NCI-H748 (cell line): ENCODE results near the gene TULP4.

ENCODE experiments used
- DNase-seq: peaks from one replicate; lab custom pipeline; 2025; ENCODE audit not compliant: unreplicated experiment; lab: John Stamatoyannopoulos, UW

Gene TULP4

GRCh38 chr6:158416883-158417759, 104.9 kb downstream of the TULP4 start:
- DNase-seq, result no peak

DNA sequence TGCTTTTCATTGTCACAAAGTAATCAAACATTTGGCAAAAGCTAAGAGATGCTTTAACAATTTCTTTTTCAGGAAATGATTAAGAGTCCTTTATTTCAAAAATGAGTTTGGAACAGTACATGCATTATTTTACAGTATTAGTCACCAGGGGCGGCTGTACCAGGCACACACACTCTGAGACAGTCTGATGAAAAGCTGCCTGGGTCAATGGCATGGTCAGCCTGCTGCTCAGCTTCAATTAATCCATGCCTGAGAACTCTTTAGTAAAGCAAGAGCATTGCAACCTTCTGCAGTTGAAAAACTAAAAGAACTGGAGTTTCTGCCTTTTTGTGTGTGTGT, 105.5 kb downstream of the TULP4 start:
- no peak for DNase-seq

DNA sequence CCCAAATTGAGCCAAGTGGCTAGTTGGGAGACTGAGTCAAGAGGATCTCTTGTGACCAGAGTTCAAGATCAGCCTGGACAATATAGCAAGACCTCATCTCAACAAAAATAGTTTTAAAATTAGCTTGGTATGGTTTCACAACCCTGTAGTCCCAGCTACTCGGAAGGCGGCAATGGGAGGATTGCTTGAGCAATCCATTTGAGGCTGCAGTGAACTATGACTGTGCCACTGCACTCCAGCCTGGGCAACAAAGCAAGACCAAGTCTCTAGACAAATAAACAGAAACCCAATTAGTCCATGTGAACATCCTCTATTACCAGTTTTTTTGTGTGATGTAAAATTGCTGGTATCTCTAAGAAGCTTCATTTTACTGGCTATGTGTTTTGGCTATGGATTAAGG, 106.2 kb downstream of the TULP4 start:
- DNase-seq, result no peak

GRCh38 chr6:158419339-158419909, 107.2 kb downstream of the TULP4 start:
- DNase-seq, result no peak

GRCh38 chr6:158421381-158421780, 109.1 kb downstream of the TULP4 start:
- DNase-seq, result no peak

DNA sequence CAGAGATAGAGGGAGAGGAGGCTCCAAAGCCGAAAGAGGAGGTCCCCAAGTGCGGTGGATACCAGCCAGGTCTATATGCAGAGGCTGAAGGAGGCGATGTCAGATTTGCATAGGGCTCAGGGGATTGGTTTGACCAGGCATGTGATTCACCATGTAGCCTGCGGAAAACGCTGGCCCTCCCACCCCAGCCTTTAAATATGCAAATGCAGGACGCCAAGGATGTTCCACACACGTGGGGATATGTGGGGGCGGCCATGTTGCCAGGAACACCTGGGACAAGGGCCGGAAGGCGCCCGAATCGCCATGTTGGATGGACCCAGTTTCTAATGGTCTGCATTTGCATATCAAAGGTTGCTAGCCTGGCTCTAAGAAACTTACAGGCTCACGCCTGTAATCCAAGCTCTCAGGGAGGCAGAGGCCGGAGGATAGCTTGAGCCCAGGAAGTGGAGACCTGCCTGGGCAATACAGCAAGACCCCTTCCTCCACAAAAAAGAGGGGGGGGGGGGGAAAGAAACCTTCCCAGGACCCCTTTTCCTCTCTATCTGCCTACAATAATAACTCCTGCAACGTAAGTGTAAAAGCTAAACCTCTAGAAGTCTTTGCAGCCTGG, 110.5 kb downstream of the TULP4 start:
- DNase-seq, result no peak

- DNase-seq, result no peak
These were observed 118.8 kb downstream of the TULP4 start for GRCh38 chr6:158431036-158431435.

GRCh38 chr6:158431560-158431959, 119.3 kb downstream of the TULP4 start:
- DNase-seq, result no peak

DNA sequence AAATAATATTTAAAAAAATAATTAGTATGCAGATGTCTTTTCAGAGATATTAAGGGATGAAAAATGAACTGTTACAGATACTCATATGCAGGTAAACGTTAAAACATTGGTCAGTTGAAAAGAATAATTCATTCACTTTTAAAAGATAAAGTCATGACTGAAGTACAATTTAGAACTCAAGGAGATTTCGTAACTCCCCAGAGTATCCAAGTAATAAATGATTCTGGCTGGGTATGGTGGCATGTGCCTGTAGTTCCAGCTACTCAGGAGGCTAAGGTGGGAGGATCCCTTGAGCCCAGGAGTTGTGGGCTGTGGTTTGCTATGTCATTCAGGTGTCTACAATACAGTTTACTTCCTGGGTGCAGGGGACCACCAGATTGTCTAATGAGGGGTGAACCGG, 125.3 kb downstream of the TULP4 start:
- DNase-seq, result no peak

- no peak for DNase-seq
These were observed 126.0 kb downstream of the TULP4 start for GRCh38 chr6:158438226-158438625.

DNA sequence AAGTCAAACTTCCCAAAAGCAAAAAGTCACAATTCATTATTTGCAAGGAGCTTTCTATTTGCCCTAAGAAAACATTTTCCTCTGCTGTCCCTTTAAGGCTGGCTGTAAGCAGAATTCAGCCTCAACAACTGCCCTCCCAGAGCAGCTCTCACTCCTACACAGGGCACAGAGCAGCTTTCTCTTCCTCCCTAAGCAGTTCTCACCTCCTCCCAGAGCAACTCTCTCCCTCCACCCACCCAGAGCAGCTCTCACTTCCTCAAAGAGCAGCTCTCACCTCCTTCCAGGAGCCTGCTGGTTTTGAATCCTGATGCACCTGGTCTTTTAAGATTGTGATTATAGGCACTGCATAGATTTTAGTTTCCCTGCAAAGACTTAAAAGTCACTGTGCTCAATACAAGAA, 127.0 kb downstream of the TULP4 start:
- DNase-seq, result no peak

GRCh38 chr6:158441716-158442215, 129.5 kb downstream of the TULP4 start:
- no peak for DNase-seq

- no peak for DNase-seq
These were observed 130.0 kb downstream of the TULP4 start for GRCh38 chr6:158442306-158442705.

DNA sequence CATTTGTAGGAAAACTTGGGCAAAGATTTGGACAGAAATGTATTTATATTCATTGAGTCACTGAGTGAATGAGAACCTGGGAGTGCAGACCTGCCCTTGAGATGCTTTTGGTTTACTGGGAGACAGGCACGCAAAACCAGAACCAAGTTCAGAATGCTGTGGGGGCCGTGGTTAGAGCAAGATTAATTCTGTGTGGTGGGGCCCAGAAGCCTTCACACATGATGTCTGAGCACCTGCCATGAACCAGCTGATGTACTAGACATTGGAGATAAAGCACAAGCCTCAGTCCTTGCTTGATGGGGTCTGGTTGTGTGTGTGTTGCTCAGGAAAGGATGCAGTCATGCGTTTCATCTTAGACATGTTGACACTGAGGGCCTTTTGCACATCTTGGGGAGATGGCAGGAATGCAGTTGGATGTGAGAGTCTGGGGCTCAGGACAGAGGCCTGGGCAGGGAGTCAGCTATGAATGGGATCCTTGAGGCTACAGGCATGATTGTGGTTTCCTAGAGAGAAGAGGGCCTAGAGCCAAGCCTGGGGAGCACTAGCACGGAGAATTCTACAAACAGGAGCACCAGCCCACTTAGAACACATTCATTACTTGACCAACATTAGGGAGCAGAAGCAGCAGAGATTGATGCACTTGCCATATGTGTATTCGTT, 133.3 kb downstream of the TULP4 start:
- DNase-seq, result no peak

DNA sequence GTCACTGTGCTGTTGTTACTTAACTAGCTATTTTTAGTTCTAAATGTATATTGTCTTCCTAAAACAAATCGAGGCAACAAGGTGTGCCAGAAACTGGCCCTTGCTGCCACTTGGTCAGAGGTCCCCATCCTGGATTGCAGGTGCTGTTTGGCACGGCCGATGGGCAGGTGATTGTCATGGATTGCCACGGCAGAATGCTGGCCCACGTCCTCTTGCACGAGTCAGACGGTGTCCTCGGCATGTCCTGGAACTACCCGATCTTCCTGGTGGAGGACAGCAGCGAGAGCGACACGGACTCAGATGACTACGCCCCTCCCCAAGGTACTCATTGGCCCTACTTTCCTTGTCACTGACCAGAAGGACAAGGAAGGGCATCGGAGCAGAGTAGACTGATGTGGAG, 136.6 kb downstream of the TULP4 start:
- DNase-seq, result no peak

DNA sequence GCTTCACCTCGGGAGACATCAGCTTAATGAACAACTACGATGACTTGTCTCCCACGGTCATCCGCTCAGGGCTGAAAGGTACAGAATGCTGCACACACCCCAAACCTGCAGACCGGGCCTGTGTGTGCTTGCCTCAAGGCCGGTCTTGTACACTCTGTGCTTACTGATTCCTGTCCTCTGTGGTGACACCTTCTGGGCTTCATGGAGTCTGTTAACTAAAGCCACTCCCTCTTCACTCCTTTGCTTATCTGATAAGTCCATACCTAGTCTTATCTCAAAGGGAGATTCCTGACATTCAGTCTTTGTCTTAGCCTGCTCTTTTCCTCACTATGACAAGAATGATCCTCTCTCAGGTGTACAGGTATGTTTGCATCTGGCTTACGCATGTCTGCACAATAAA, 139.9 kb downstream of the TULP4 start:
- no peak for DNase-seq

DNA sequence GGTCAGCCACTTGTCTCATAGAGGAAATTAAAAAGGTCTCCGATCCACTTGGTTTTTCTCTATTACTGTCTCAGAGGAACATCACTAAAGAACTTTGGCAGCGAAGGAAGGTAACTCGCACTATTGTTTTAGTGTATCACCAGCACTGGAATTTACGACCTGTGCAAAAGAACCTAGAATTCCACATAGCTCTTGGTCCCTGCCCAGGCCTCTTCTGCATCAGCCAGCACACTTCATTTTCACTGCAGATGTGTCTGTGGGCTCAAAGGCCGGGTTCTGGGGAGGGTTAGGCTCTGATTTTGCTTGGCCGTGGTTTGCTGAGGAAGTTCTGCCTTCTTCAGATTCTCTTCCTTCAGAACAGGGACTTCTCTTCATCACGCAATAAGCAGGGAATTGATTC, 144.9 kb downstream of the TULP4 start:
- no peak for DNase-seq

- no peak for DNase-seq
These were observed 145.5 kb downstream of the TULP4 start for GRCh38 chr6:158457616-158458278.

DNA sequence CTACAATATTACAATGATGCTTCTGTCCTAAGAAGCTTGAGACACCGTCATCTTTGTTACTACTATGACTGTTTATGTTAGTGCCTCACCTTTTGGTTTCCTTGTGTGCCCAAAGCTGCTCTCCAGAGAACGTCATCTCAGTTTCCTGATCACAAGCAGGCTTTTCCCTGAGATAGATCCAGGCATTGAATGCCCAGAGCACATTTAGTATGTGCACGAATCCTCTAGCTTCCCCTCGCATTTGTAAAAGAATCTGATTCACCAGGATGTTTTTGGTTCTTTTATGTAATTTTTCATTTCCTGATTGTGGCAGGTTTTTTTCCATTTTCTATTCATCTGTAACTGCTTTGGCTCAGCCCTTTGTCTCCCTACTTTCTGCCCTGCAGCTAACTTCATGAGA, 147.5 kb downstream of the TULP4 start:
- DNase-seq, result no peak

- no peak for DNase-seq
These were observed 148.4 kb downstream of the TULP4 start for GRCh38 chr6:158460602-158461169.

- DNase-seq, result no peak
These were observed 149.7 kb downstream of the TULP4 start for GRCh38 chr6:158461954-158462353.
